IgD-negative memory B cell (primary cell): ENCODE data around the gene PNMA8A. TPM values are rescaled to one million over a fixed set of nuclear protein-coding genes. Genes with fewer than 3 reads are reported as not detected.
"Not testable (repeated sequence)": the region's sequence is repeated elsewhere in the genome, so short reads cannot be mapped to it uniquely, and the experiment has no call there.

Experiments used
- H3K27ac Mint-ChIP-seq, 3 donors: one replicate each; pipeline ENCODE4 v1.8.0; 2020 to 2022; ENCODE audit warnings: mild to moderate bottlenecking in 3 of 3, mixed read lengths in 3 of 3, moderate library complexity in 1 of 3
- H3K27me3 Mint-ChIP-seq: one replicate; pipeline ENCODE4 v1.8.0; 2021; ENCODE audit warnings: mixed read lengths
- H3K36me3 Mint-ChIP-seq: one replicate; pipeline ENCODE4 v1.8.0; 2020; ENCODE audit warnings: mild to moderate bottlenecking, mixed read lengths
- H3K4me1 Mint-ChIP-seq, 3 donors: one replicate each; pipeline ENCODE4 v1.8.0; 2020 to 2022; ENCODE audit warnings: mixed read lengths in 3 of 3, mild to moderate bottlenecking in 1 of 3
- H3K4me3 Mint-ChIP-seq, 4 donors: one replicate each; pipeline ENCODE4 v1.8.0; 2020 to 2022; ENCODE audit warnings: mild to moderate bottlenecking in 4 of 4, mixed read lengths in 4 of 4, moderate library complexity in 3 of 4
- H3K9me3 Mint-ChIP-seq, 3 donors: one replicate each; pipeline ENCODE4 v1.8.0; 2020 to 2021; ENCODE audit warnings: mixed read lengths in 3 of 3, mild to moderate bottlenecking in 1 of 3
- polyA plus RNA-seq: library from polyadenylated mRNA; unstranded; fragments of 300-500 nt; fragmentation: Illumina TruSeq; gene quantifications from one replicate; pipeline ENCODE4 v1.2.3, GENCODE V29; 2021

The PNMA8A gene
- polyA plus RNA-seq, 1 donor from 2014 or later: not detected

GRCh38 chr19:46441866-46442265 is 29.5 kb downstream of the PNMA8A start:
- no peak overlapping the region for H3K27ac Mint-ChIP-seq
- H3K36me3 Mint-ChIP-seq: peaks cover 1% of the 10 kb centered on the region
- H3K9me3 Mint-ChIP-seq: peaks cover 0 to 4% (median 2%) of the 10 kb centered on the region in 3 donors
- peaks cover 0 to 3% (median 0%) of the 10 kb centered on the region in 3 donors for H3K4me1 Mint-ChIP-seq
- H3K4me3 Mint-ChIP-seq: no peak overlapping the region
- peaks cover 5% of the 10 kb centered on the region for H3K27me3 Mint-ChIP-seq

- H3K36me3 Mint-ChIP-seq, H3K4me3 Mint-ChIP-seq, H3K27ac Mint-ChIP-seq, H3K9me3 Mint-ChIP-seq, H3K4me1 Mint-ChIP-seq: not testable (repeated sequence)
- peaks cover 10% of the 10 kb centered on the region for H3K27me3 Mint-ChIP-seq
These were observed 35.7 kb downstream of the PNMA8A start for GRCh38 chr19:46435689-46436088.

- H3K27ac Mint-ChIP-seq: no peak overlapping the region
- H3K36me3 Mint-ChIP-seq: peaks cover under 1% of the 10 kb centered on the region
- H3K4me1 Mint-ChIP-seq: no peaks in the 10 kb centered on the region
- no peak overlapping the region for H3K4me3 Mint-ChIP-seq
- H3K9me3 Mint-ChIP-seq: peaks cover 0 to 3% (median 0%) of the 10 kb centered on the region in 3 donors
- peaks cover 14% of the 10 kb centered on the region for H3K27me3 Mint-ChIP-seq
These were observed 36.4 kb downstream of the PNMA8A start for GRCh38 chr19:46435009-46435408.

GRCh38 chr19:46433470-46433869 is 37.9 kb downstream of the PNMA8A start:
- peaks cover 27% of the 10 kb centered on the region for H3K27me3 Mint-ChIP-seq

GRCh38 chr19:46431824-46432223 is 39.5 kb downstream of the PNMA8A start:
- Mint-ChIP-seq H3K4me1 (peaks cover 3 to 9% (median 6%) of the 10 kb centered on the region in 3 donors), H3K4me3 (no peak overlapping the region), H3K9me3 (peaks cover 0 to 5% (median 0%) of the 10 kb centered on the region in 3 donors), H3K36me3 (peaks cover 4% of the 10 kb centered on the region), H3K27ac (no peak overlapping the region), H3K27me3 (peaks cover 41% of the 10 kb centered on the region)

More at GRCh38 chr19:46433470-46433869, 37.9 kb downstream of the PNMA8A start:
- H3K4me1 Mint-ChIP-seq, H3K36me3 Mint-ChIP-seq, H3K9me3 Mint-ChIP-seq, H3K27ac Mint-ChIP-seq, H3K4me3 Mint-ChIP-seq: not testable (repeated sequence)

GRCh38 chr19:46429999-46430398 is 41.4 kb downstream of the PNMA8A start:
- peaks cover 8 to 14% (median 9%) of the 10 kb centered on the region in 3 donors for H3K4me1 Mint-ChIP-seq
- H3K4me3 Mint-ChIP-seq: peak overlapping the region in 1 of 4 donors; percentile 9
- H3K27me3 Mint-ChIP-seq: peaks cover 53% of the 10 kb centered on the region
- H3K36me3 Mint-ChIP-seq: peaks cover 6% of the 10 kb centered on the region
- H3K27ac Mint-ChIP-seq: no peak overlapping the region
- H3K9me3 Mint-ChIP-seq: peaks cover 0 to 7% (median 0%) of the 10 kb centered on the region in 3 donors

- Mint-ChIP-seq H3K9me3 (peaks cover 0 to 5% (median 0%) of the 10 kb centered on the region in 3 donors), H3K36me3 (peaks cover 6% of the 10 kb centered on the region), H3K4me3 (peak within 1 kb of the TSS in 3 of 4 donors; percentile 46 to 61 (median 61)), H3K4me1 (peaks cover 8 to 14% (median 9%) of the 10 kb centered on the region in 3 donors), H3K27ac (peak within 1 kb of the TSS in 2 of 3 donors; percentile 23 to 56), H3K27me3 (peaks cover 53% of the 10 kb centered on the region)
These were observed 42.9 kb downstream of the PNMA8A start, which contains the start of gene PNMA8C for GRCh38 chr19:46428239-46429135. PNMA8C (minus strand) TSS chr19:46428936; CDS start chr19:46428359, 577 bp downstream.

- H3K4me3 Mint-ChIP-seq: peak overlapping the region in 1 of 4 donors; percentile 37
- H3K27ac Mint-ChIP-seq: no peak overlapping the region
These were observed 43.8 kb downstream of the PNMA8A start for GRCh38 chr19:46427518-46428045.

GRCh38 chr19:46426506-46427162 is 44.7 kb downstream of the PNMA8A start:
- Mint-ChIP-seq H3K4me3 (peak overlapping the region in 2 of 4 donors; percentile 68 to 76), H3K27ac (no peak overlapping the region), H3K9me3 (peaks cover 0 to 4% (median 0%) of the 10 kb centered on the region in 3 donors)

More at GRCh38 chr19:46427518-46428045, 43.8 kb downstream of the PNMA8A start:
- Mint-ChIP-seq H3K36me3 (peaks cover 6% of the 10 kb centered on the region), H3K9me3 (peaks cover 0 to 4% (median 0%) of the 10 kb centered on the region in 3 donors), H3K4me1 (peaks cover 8 to 14% (median 11%) of the 10 kb centered on the region in 3 donors), H3K27me3 (peaks cover 56% of the 10 kb centered on the region)

GRCh38 chr19:46426035-46426505 is 45.3 kb downstream of the PNMA8A start:
- H3K4me3 Mint-ChIP-seq: peak overlapping the region in 1 of 4 donors; percentile 76
- H3K4me1 Mint-ChIP-seq: peaks cover 8 to 14% (median 11%) of the 10 kb centered on the region in 3 donors
- peaks cover 0 to 4% (median 0%) of the 10 kb centered on the region in 3 donors for H3K9me3 Mint-ChIP-seq
- peaks cover 60% of the 10 kb centered on the region for H3K27me3 Mint-ChIP-seq
- peak overlapping the region in 1 of 3 donors; percentile 16 for H3K27ac Mint-ChIP-seq
- H3K36me3 Mint-ChIP-seq: peaks cover 6% of the 10 kb centered on the region

More at GRCh38 chr19:46426506-46427162, 44.7 kb downstream of the PNMA8A start:
- Mint-ChIP-seq H3K27me3 (peaks cover 61% of the 10 kb centered on the region), H3K4me1 (peaks cover 8 to 14% (median 11%) of the 10 kb centered on the region in 3 donors), H3K36me3 (peaks cover 6% of the 10 kb centered on the region)

GRCh38 chr19:46423188-46423587 is 48.2 kb downstream of the PNMA8A start:
- Mint-ChIP-seq H3K4me3 (no peak overlapping the region), H3K27ac (no peak overlapping the region), H3K9me3 (peaks cover 0 to 4% (median 0%) of the 10 kb centered on the region in 3 donors), H3K4me1 (peaks cover 6 to 8% (median 7%) of the 10 kb centered on the region in 3 donors), H3K36me3 (peaks cover 3% of the 10 kb centered on the region), H3K27me3 (peaks cover 38% of the 10 kb centered on the region)

- H3K9me3 Mint-ChIP-seq: peaks cover 0 to 4% (median 0%) of the 10 kb centered on the region in 3 donors
- H3K27me3 Mint-ChIP-seq: peaks cover 33% of the 10 kb centered on the region
- H3K27ac Mint-ChIP-seq: no peak overlapping the region
- peak overlapping the region in 1 of 4 donors; percentile 49 for H3K4me3 Mint-ChIP-seq
- H3K4me1 Mint-ChIP-seq: peaks cover 6 to 8% (median 7%) of the 10 kb centered on the region in 3 donors
- H3K36me3 Mint-ChIP-seq: peaks cover 2% of the 10 kb centered on the region
These were observed 49.0 kb downstream of the PNMA8A start for GRCh38 chr19:46422344-46422743.

- H3K27ac Mint-ChIP-seq: no peak overlapping the region
- peaks cover 0 to 1% (median 0%) of the 10 kb centered on the region in 3 donors for H3K4me1 Mint-ChIP-seq
- no peaks in the 10 kb centered on the region for H3K9me3 Mint-ChIP-seq
- no peaks in the 10 kb centered on the region for H3K36me3 Mint-ChIP-seq
- no peak overlapping the region for H3K4me3 Mint-ChIP-seq
- peaks cover 31% of the 10 kb centered on the region for H3K27me3 Mint-ChIP-seq
These were observed 51.3 kb downstream of the PNMA8A start for GRCh38 chr19:46420056-46420455.
